Esophagus mucosa (tissue), 1 donor: Measurements from ENCODE around the gene TNIP3. TPM values are rescaled to one million over a fixed set of nuclear protein-coding genes. Genes with fewer than 3 reads are reported as not detected.

Experiments used
- total RNA-seq: library from RNA; stranded (reverse); gene quantifications from one replicate; pipeline ENCODE4 v1.2.4, GENCODE V29; 2023
- donor health status: DM: yes; HTN: yes; CAD: no.

The TNIP3 gene
- total RNA-seq, 1 donor from 2014 or later = 0.60 TPM

Other genes with a start within 250 kb of the TNIP3 start
- gene PRDM5, start 241.6 kb downstream of the TNIP3 start, total RNA-seq = 4.3 TPM
- gene NDNF, start 91.8 kb downstream of the TNIP3 start, total RNA-seq = 0.44 TPM
- gene QRFPR, start 216.7 kb upstream of the TNIP3 start, total RNA-seq = 4.3 TPM